MM.1S (cell line): Measurements from ENCODE around the gene SLC38A5.

Source experiments
- DNase-seq: peaks from one replicate; pipeline ENCODE4 v3.0.0-alpha.2; 2015
- H2AFZ ChIP-seq: fragments of 300-600 bp; sonication (generic); 2 replicates; pipeline ENCODE4 v1.6.0; 2016; ENCODE audit warnings: antibody characterized with exemption, low read length
- H3F3A ChIP-seq: fragments of 300-600 bp; sonication (generic); 2 replicates; pipeline ENCODE4 v1.6.1; 2016; ENCODE audit warnings: mild to moderate bottlenecking, antibody characterized with exemption, low read length, moderate library complexity, mixed read lengths; ENCODE audit not compliant: insufficient read depth
- H3K27ac ChIP-seq: fragments of 300-600 bp; sonication (generic); 2 replicates; pipeline ENCODE4 v1.5.1; 2016; ENCODE audit warnings: mild to moderate bottlenecking, low read length
- H3K27me3 ChIP-seq: fragments of 300-600 bp; sonication (generic); replicated peaks from 2 replicates; pipeline ENCODE4 v1.6.0; 2016; ENCODE audit warnings: low read length; ENCODE audit not compliant: insufficient read depth
- H3K36me3 ChIP-seq: fragments of 300-600 bp; sonication (generic); replicated peaks from 2 replicates; pipeline ENCODE4 v1.6.1; 2016; ENCODE audit warnings: mild to moderate bottlenecking, low read length, mixed read lengths; ENCODE audit not compliant: insufficient read depth
- H3K4me1 ChIP-seq: fragments of 300-600 bp; sonication (generic); 2 replicates; pipeline ENCODE4 v1.6.1; 2016; ENCODE audit warnings: low read length, mixed read lengths
- H3K4me2 ChIP-seq: fragments of 300-600 bp; sonication (generic); 2 replicates; pipeline ENCODE4 v1.6.0; 2016; ENCODE audit warnings: low read depth, low read length
- H3K4me3 ChIP-seq: fragments of 300-600 bp; sonication (generic); 2 replicates; pipeline ENCODE4 v1.5.1; 2016; ENCODE audit warnings: low read length, mixed read lengths
- H3K79me2 ChIP-seq: fragments of 300-600 bp; sonication (generic); 2 replicates; pipeline ENCODE4 v1.6.1; 2016; ENCODE audit warnings: mixed run types, low read length, mixed read lengths
- H3K9ac ChIP-seq: fragments of 300-600 bp; sonication (generic); 2 replicates; pipeline ENCODE4 v1.6.1; 2016; ENCODE audit warnings: low read length, mixed read lengths
- H3K9me2 ChIP-seq: fragments of 300-600 bp; sonication (generic); replicated peaks from 2 replicates; pipeline ENCODE4 v1.6.1; 2016; ENCODE audit warnings: mild to moderate bottlenecking, low read length, mixed read lengths; ENCODE audit not compliant: insufficient read depth
- H3K9me3 ChIP-seq: fragments of 300-600 bp; sonication (generic); replicated peaks from 2 replicates; pipeline ENCODE4 v1.6.1; 2016; ENCODE audit warnings: mild to moderate bottlenecking, low read length, mixed read lengths; ENCODE audit not compliant: insufficient read depth
- H4K20me1 ChIP-seq: fragments of 300-600 bp; sonication (generic); 2 replicates; pipeline ENCODE4 v1.6.1; 2016; ENCODE audit warnings: mild to moderate bottlenecking, low read length, moderate library complexity, mixed read lengths; ENCODE audit not compliant: insufficient read depth
- CTCF ChIP-seq: fragments of 300-600 bp; sonication (generic); IDR thresholded peaks from 2 replicates; pipeline ENCODE4 v1.5.1; 2016; ENCODE audit warnings: antibody characterized with exemption, low read length, mixed read lengths
- EZH2 ChIP-seq: fragments of 300-600 bp; sonication (generic); optimal IDR thresholded peaks from 2 replicates; pipeline ENCODE3; 2017; ENCODE audit warnings: low read depth, mild to moderate bottlenecking, antibody characterized with exemption, low read length, mixed read lengths
- EZH2phosphoT487 ChIP-seq: fragments of 300-600 bp; sonication (generic); IDR thresholded peaks from 2 replicates; pipeline ENCODE4 v1.6.1; 2018; ENCODE audit warnings: antibody characterized with exemption, low read length

SLC38A5 gene

GRCh38 chrX:48516285-48516684 lies 46.2 kb upstream of the SLC38A5 start:
- Histone ChIP-seq H3F3A (peaks cover 4% of the 10 kb centered on the region), H3K36me3 (no peaks in the 10 kb centered on the region), H3K4me1 (peaks cover 5% of the 10 kb centered on the region; the same call in 1 of the 2 replicates), H3K9ac (no peak overlapping the region), H3K9me2 (no peaks in the 10 kb centered on the region), H2AFZ (no peak overlapping the region), H3K27ac (no peak overlapping the region), H3K4me2 (no peak overlapping the region), H3K9me3 (no peaks in the 10 kb centered on the region), H3K4me3 (no peak overlapping the region), H4K20me1 (no peaks in the 10 kb centered on the region), H3K27me3 (no peaks in the 10 kb centered on the region), H3K79me2 (no peaks in the 10 kb centered on the region)
- DNase-seq = no peak
- TF ChIP-seq CTCF (no peak), EZH2 (no peak), EZH2phosphoT487 (no peak)

GRCh38 chrX:48515842-48516241 lies 45.8 kb upstream of the SLC38A5 start:
- Histone ChIP-seq H3K4me1 (peaks cover 2% of the 10 kb centered on the region; the same call in 1 of the 2 replicates), H3K27ac (no peak overlapping the region), H3K27me3 (no peaks in the 10 kb centered on the region), H3K36me3 (no peaks in the 10 kb centered on the region), H3K9me2 (no peaks in the 10 kb centered on the region), H2AFZ (no peak overlapping the region), H3K9ac (no peak overlapping the region), H3K9me3 (no peaks in the 10 kb centered on the region), H3K4me2 (no peak overlapping the region), H3F3A (0 out of 2 replicates have a peak, but pooled peaks cover under 1% of the 10 kb centered on the region), H3K79me2 (no peaks in the 10 kb centered on the region), H3K4me3 (no peak overlapping the region), H4K20me1 (no peaks in the 10 kb centered on the region)
- TF ChIP-seq EZH2phosphoT487 (no peak), EZH2 (no peak), CTCF (no peak)
- DNase-seq = no peak

- H3K9me3 ChIP-seq = no peaks in the 10 kb centered on the region
- TF ChIP-seq CTCF (no peak), EZH2phosphoT487 (no peak), EZH2 (no peak)
These were observed 44.9 kb upstream of the SLC38A5 start for GRCh38 chrX:48514868-48515460.

More at GRCh38 chrX:48514868-48515460, 44.9 kb upstream of the SLC38A5 start:
- H3F3A ChIP-seq = no peaks in the 10 kb centered on the region
- no peak overlapping the region for H3K4me3 ChIP-seq
- no peaks in the 10 kb centered on the region for H3K36me3 ChIP-seq
- H3K27ac ChIP-seq = no peak overlapping the region
- H3K4me2 ChIP-seq = no peak overlapping the region
- H2AFZ ChIP-seq = no peak overlapping the region
- no peaks in the 10 kb centered on the region for H3K27me3 ChIP-seq
- no peaks in the 10 kb centered on the region for H3K4me1 ChIP-seq
- no peaks in the 10 kb centered on the region for H3K79me2 ChIP-seq
- no peaks in the 10 kb centered on the region for H4K20me1 ChIP-seq
- no peaks in the 10 kb centered on the region for H3K9me2 ChIP-seq
- H3K9ac ChIP-seq = no peak overlapping the region
- DNase-seq = no peak
